ENCODE results near the gene PEPD.

The PEPD gene

GRCh38 chr19:33409906-33410685, 111.5 kb downstream of the PEPD start:
- H3K4me1 Mint-ChIP-seq = no peaks in the 10 kb centered on the region
- H3K36me3 Mint-ChIP-seq (ENCODE audit: low read depth) = no peaks in the 10 kb centered on the region
- no peak for TF ChIP-seq CTCF (IDR thresholded peaks at IDR 0.05)
- no peaks in the 10 kb centered on the region for H3K27me3 Mint-ChIP-seq (ENCODE audit: low read depth, poor library complexity)
- H3K27ac Mint-ChIP-seq = no peak overlapping the region
- no peak overlapping the region for H3K4me3 Mint-ChIP-seq
- no peaks in the 10 kb centered on the region for H3K9me3 Mint-ChIP-seq
- DNase-seq = no peak

- TF ChIP-seq CTCF (IDR thresholded peaks at IDR 0.05) = no peak
- H3K27me3 Mint-ChIP-seq (ENCODE audit: low read depth, poor library complexity) = peaks cover 4% of the 10 kb centered on the region
- H3K4me1 Mint-ChIP-seq = no peaks in the 10 kb centered on the region
- no peaks in the 10 kb centered on the region for H3K36me3 Mint-ChIP-seq (ENCODE audit: low read depth)
- no peak overlapping the region for H3K27ac Mint-ChIP-seq
- H3K4me3 Mint-ChIP-seq = no peak overlapping the region
- DNase-seq = no peak
- no peaks in the 10 kb centered on the region for H3K9me3 Mint-ChIP-seq
These were observed 112.8 kb downstream of the PEPD start for GRCh38 chr19:33408538-33409434.

GRCh38 chr19:33408116-33408515, 113.5 kb downstream of the PEPD start:
- TF ChIP-seq CTCF (IDR thresholded peaks at IDR 0.05) = no peak
- DNase-seq = no peak
- H3K27me3 Mint-ChIP-seq (ENCODE audit: low read depth, poor library complexity) = peaks cover 4% of the 10 kb centered on the region
- no peak overlapping the region for H3K27ac Mint-ChIP-seq
- H3K4me3 Mint-ChIP-seq = no peak overlapping the region
- H3K4me1 Mint-ChIP-seq = no peaks in the 10 kb centered on the region
- no peaks in the 10 kb centered on the region for H3K36me3 Mint-ChIP-seq (ENCODE audit: low read depth)
- H3K9me3 Mint-ChIP-seq = no peaks in the 10 kb centered on the region

GRCh38 chr19:33407716-33408115, 113.9 kb downstream of the PEPD start:
- H3K27me3 Mint-ChIP-seq (ENCODE audit: low read depth, poor library complexity) = peaks cover 4% of the 10 kb centered on the region
- no peak for TF ChIP-seq CTCF (IDR thresholded peaks at IDR 0.05)
- no peaks in the 10 kb centered on the region for H3K36me3 Mint-ChIP-seq (ENCODE audit: low read depth)
- no peak overlapping the region for H3K27ac Mint-ChIP-seq
- H3K9me3 Mint-ChIP-seq = no peaks in the 10 kb centered on the region
- no peak for DNase-seq
- H3K4me1 Mint-ChIP-seq = no peaks in the 10 kb centered on the region
- H3K4me3 Mint-ChIP-seq = no peak overlapping the region

DNA sequence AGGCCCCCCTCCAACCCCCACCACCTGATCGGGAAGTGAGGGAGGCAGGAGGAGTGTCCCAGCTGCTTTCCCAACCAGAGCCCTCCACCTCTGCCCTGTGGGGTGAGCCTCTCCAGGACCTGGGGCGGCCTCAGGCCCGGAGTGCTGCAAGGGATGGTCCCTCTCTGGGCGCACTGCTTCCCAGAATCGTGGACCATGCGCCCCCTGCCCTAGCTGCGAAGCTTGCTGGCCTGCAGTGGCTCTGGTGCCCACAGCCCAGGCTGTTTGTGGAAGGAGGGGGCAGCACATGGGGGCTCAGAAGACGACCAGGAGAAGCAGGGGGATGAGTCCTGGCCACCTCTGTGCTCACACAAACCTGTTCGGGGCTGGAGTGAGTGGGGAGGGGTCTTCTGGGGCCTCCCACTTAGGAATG, 114.4 kb downstream of the PEPD start:
- Mint-ChIP-seq H3K9me3 (no peaks in the 10 kb centered on the region), H3K27me3 (ENCODE audit: low read depth, poor library complexity) (peaks cover 4% of the 10 kb centered on the region), H3K4me3 (no peak overlapping the region), H3K4me1 (no peaks in the 10 kb centered on the region), H3K27ac (no peak overlapping the region), H3K36me3 (ENCODE audit: low read depth) (no peaks in the 10 kb centered on the region)
- no peak for DNase-seq
- TF ChIP-seq CTCF (IDR thresholded peaks at IDR 0.05) = no peak

Measured in nephron progenitor cell (in vitro differentiated cells).